GM12878 (cell line): ENCODE measurements around the gene NUP214. TPM values are rescaled to one million over a fixed set of nuclear protein-coding genes. Genes with fewer than 3 reads are reported as not detected.

Source experiments
- ATAC-seq: fragments of 200-7000 bp; cut with Tn5 transposase; 3 replicates; pipeline ENCODE4 v1.9.1; 2020; ENCODE audit warnings: mild to moderate bottlenecking, moderate library complexity
- BruUV-seq: library from RNA; stranded (reverse); fragments of 400-500 nt; replicated peaks from 2 replicates; lab custom pipeline; 2021; lab: Mats Ljungman, UMichigan
- CTCF ChIA-PET: fragments of 300-600 bp; sonication (Branson Sonifier 250); formaldehyde crosslinking; extraction: SDS; loops from one replicate; lab custom pipeline; 2021; ENCODE audit warnings: inconsistent platforms; lab: Yijun Ruan, JAX
- POLR2A ChIA-PET: fragments of 350-600 bp; formaldehyde crosslinking; extraction: SDS; loops from one replicate; lab custom pipeline; 2021; ENCODE audit warnings: inconsistent platforms; lab: Charles Lee
- RAD21 ChIA-PET: fragments of 300-600 bp; sonication (Branson Sonifier 250); formaldehyde crosslinking; loops from one replicate; lab custom pipeline; 2023; ENCODE audit warnings: antibody characterized with exemption; ENCODE audit not compliant: unreplicated experiment; lab: Charles Lee
- SMC1A ChIA-PET: fragments of 300-600 bp; sonication (Branson Sonifier 250); formaldehyde crosslinking; loops from one replicate; lab custom pipeline; 2023; ENCODE audit not compliant: unreplicated experiment, uncharacterized antibody; lab: Charles Lee
- DNase-seq: peaks from one replicate; pipeline ENCODE4 v3.0.0-alpha.2; 2011; ENCODE audit warnings: low read depth, low spot score
- FAIRE-seq: peaks from 3 replicates; lab custom pipeline; 2011; peaks lifted over from hg19 to GRCh38; lab: Jason Lieb, UNC
- H2AFZ ChIP-seq: 2 replicates; pipeline ENCODE4 v1.6.0; 2011; ENCODE audit warnings: low read depth, low read length, control low read depth; ENCODE audit not compliant: control insufficient read depth
- H3K27ac ChIP-seq: 2 replicates; pipeline ENCODE4 v1.5.1; 2011; ENCODE audit warnings: control low read depth; ENCODE audit not compliant: control insufficient read depth, insufficient read depth
- H3K27me3 ChIP-seq, 2 experiments: replicated peaks in 1 of 2; 2 replicates each; pipeline versions ENCODE4 v1.6.0 to v1.6.1; 2011; ENCODE audit warnings: low read length in 1 of 2; ENCODE audit not compliant: control insufficient read depth in 2 of 2, insufficient read depth in 2 of 2
- H3K36me3 ChIP-seq, 2 experiments: 2 replicates each; pipeline ENCODE4 v1.5.1; 2011; ENCODE audit warnings: low read length in 1 of 2; ENCODE audit not compliant: control insufficient read depth in 2 of 2, insufficient read depth in 2 of 2
- H3K4me1 ChIP-seq: 2 replicates; pipeline ENCODE4 v1.6.1; 2011; ENCODE audit warnings: mild to moderate bottlenecking, low read length, moderate library complexity, mixed read lengths; ENCODE audit not compliant: control insufficient read depth, insufficient read depth
- H3K4me2 ChIP-seq: 2 replicates; pipeline ENCODE4 v1.6.0; 2011; ENCODE audit warnings: control low read depth; ENCODE audit not compliant: control insufficient read depth, insufficient read depth
- H3K4me3 ChIP-seq: fragments of 200-600 bp; sonication (generic); 2 replicates; pipeline ENCODE4 v1.5.1; 2016
- H3K79me2 ChIP-seq: 2 replicates; pipeline ENCODE4 v1.6.0; 2011; ENCODE audit warnings: low read length; ENCODE audit not compliant: control insufficient read depth, insufficient read depth
- H3K9ac ChIP-seq: 2 replicates; pipeline ENCODE4 v1.8.0; 2011; ENCODE audit warnings: low read length, control low read depth, mixed read lengths; ENCODE audit not compliant: control insufficient read depth, insufficient read depth
- H3K9me3 ChIP-seq: replicated peaks from 3 replicates; pipeline ENCODE4 v1.5.1; 2011; ENCODE audit warnings: mild to moderate bottlenecking, low read length; ENCODE audit not compliant: control insufficient read depth, insufficient read depth
- H4K20me1 ChIP-seq: 2 replicates; pipeline ENCODE4 v1.6.0; 2011; ENCODE audit not compliant: control insufficient read depth, insufficient read depth
- BCL11A ChIP-seq: IDR thresholded peaks from 2 replicates; pipeline ENCODE4 v1.6.1; 2011; ENCODE audit warnings: low read depth, low read length
- EED ChIP-seq: sonication (generic); IDR thresholded peaks from 2 replicates; pipeline ENCODE4 v1.6.1; 2016; ENCODE audit warnings: antibody characterized with exemption, low read depth
- EGR1 ChIP-seq, 2 experiments: IDR thresholded peaks; 1 replicate in 1 of 2; 2 replicates in 1 of 2; pipeline ENCODE4 v1.6.1; 2011 to 2012; ENCODE audit warnings: low read depth in 2 of 2, low read length in 2 of 2, borderline replicate concordance in 1 of 2, mild to moderate bottlenecking in 1 of 2, moderate library complexity in 1 of 2
- FOS ChIP-seq: IDR thresholded peaks from 3 replicates; pipeline ENCODE4 v1.6.1; 2011; ENCODE audit warnings: borderline replicate concordance; ENCODE audit not compliant: insufficient read length; ENCODE audit errors: extremely low read depth
- GABPA ChIP-seq: IDR thresholded peaks from 2 replicates; pipeline ENCODE4 v1.6.1; 2014; ENCODE audit warnings: antibody characterized with exemption, low read depth, mild to moderate bottlenecking, inconsistent platforms
- NFIC ChIP-seq: IDR thresholded peaks from 2 replicates; pipeline ENCODE4 v1.6.1; 2012; ENCODE audit warnings: low read depth, mild to moderate bottlenecking, inconsistent platforms, low read length, moderate library complexity
- NFYB ChIP-seq: IDR thresholded peaks from 2 replicates; pipeline ENCODE4 v1.6.1; 2011; ENCODE audit warnings: low read depth, mild to moderate bottlenecking, low read length, improper control_type of control experiment, moderate library complexity; ENCODE audit not compliant: insufficient read depth
- RAD51 ChIP-seq: fragments of 450-650 bp; IDR thresholded peaks from 2 replicates; pipeline ENCODE4 v1.6.1; 2016; ENCODE audit warnings: moderate library complexity, mild to moderate bottlenecking, inconsistent platforms
- SMAD5 ChIP-seq: IDR thresholded peaks from 2 replicates; pipeline ENCODE4 v1.6.1; 2016; ENCODE audit warnings: antibody characterized with exemption, low read depth
- SMARCA5 ChIP-seq: fragments of 450-650 bp; IDR thresholded peaks from 2 replicates; pipeline ENCODE4 v1.6.1; 2017; ENCODE audit warnings: mild to moderate bottlenecking
- WGBS: methylation state at CpG from one replicate; pipeline ENCODE4 v1.1.6; 2016; ENCODE audit warnings: low lambda C conversion rate; ENCODE audit not compliant: insufficient replicate concordance, insufficient coverage; ENCODE audit errors: missing lambda C conversion rate; 5-methylcytosine and 5-hydroxymethylcytosine counted together
- in situ Hi-C: fragments of 300-500 bp; cut with MboI; formaldehyde crosslinking; loops from 9 replicates; pipeline ENCODE4 v1.14.3; 2018; ENCODE audit warnings: mixed read lengths
- intact Hi-C: fragments of 100-400 bp; cut with micrococcal nuclease; formaldehyde crosslinking; loops from one replicate; pipeline ENCODE4 v1.14.2; 2022; ENCODE audit not compliant: unreplicated experiment
- polyA plus RNA-seq, 11 experiments: library from polyadenylated mRNA; depleted of rRNA in 4 of 11; unstranded in 6 of 11; stranded (reverse) in 5 of 11; fragments of >200 nt; fragmentation: Nextera tagmentation in 4 of 11; fragmentation: Illumina TruSeq in 1 of 11; extraction: Ambion mirVana in 4 of 11; extraction: Trizol in 1 of 11; gene quantifications; 1 replicate in 1 of 11; 2 replicates in 10 of 11; pipeline versions ENCODE4 v1.2.1 to v1.2.3, GENCODE V29; 2011 to 2016; ENCODE audit warnings: inconsistent platforms in 2 of 11, missing spikeins in 2 of 11, low read depth in 1 of 11
- total RNA-seq, 4 experiments: library from RNA; depleted of rRNA in 3 of 4; stranded (reverse); fragments of >200 nt in 3 of 4; fragmentation: Illumina TruSeq in 1 of 4; extraction: Trizol in 1 of 4; gene quantifications; 2 replicates each; pipeline versions ENCODE4 v1.2.1 to v1.2.3, GENCODE V29; 2013 to 2021
- TF ChIP-seq, protein P1 (sequence below): IDR thresholded peaks from 2 replicates; pipeline ENCODE4 v1.6.1; 2011; ENCODE audit warnings: borderline replicate concordance, low read depth, mild to moderate bottlenecking, moderate library complexity, mixed read lengths, low read length; ENCODE audit not compliant: insufficient read depth; ENCODE audit errors: extremely low read length

The NUP214 gene
- total and polyA plus RNA-seq, 10 of the 15 experiments (the other 5 are each of a cell fraction or from before 2014, with no cell fraction given), result 11.7 to 53.8 (median 17.6) TPM

- FAIRE-seq, result no peak
- no peak for TF ChIP-seq RAD51
- TF ChIP-seq NFIC, result no peak
- no peak for TF ChIP-seq EGR1 (IDR thresholded peaks at IDR 0.05; ENCODE audit: borderline replicate concordance in 1 of 2, low read depth in 2 of 2, low read length in 2 of 2)
- TF ChIP-seq BCL11A, result no peak
- TF ChIP-seq GABPA, result no peak
- no peak for TF ChIP-seq NFYB
- TF ChIP-seq EED, result no peak
- TF ChIP-seq SMAD5, result no peak
- TF ChIP-seq, protein P1, sequence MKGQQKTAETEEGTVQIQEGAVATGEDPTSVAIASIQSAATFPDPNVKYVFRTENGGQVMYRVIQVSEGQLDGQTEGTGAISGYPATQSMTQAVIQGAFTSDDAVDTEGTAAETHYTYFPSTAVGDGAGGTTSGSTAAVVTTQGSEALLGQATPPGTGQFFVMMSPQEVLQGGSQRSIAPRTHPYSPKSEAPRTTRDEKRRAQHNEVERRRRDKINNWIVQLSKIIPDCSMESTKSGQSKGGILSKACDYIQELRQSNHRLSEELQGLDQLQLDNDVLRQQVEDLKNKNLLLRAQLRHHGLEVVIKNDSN, result no peak
- no peak for TF ChIP-seq FOS
- TF ChIP-seq SMARCA5, result no peak
- Histone ChIP-seq H3K79me2 (no peaks in the 10 kb centered on the region), H3K4me1 (no peaks in the 10 kb centered on the region; the same call in 1 of the 2 replicates), H3K4me2 (no peak overlapping the region), H3K36me3 (no peaks in the 10 kb centered on the region), H3K9me3 (no peaks in the 10 kb centered on the region), H3K4me3 (no peak overlapping the region), H2AFZ (no peak overlapping the region), H4K20me1 (no peaks in the 10 kb centered on the region), H3K9ac (no peak overlapping the region), H3K27me3 (0 out of 4 replicates have a peak, but pooled peaks cover 0 to 2% of the 10 kb centered on the region in 2 experiments), H3K27ac (no peak overlapping the region)
- RAD21 ChIA-PET, result no interaction called here
- WGBS, result 32% methylated on average over 9 of the region's 9 CpGs
- POLR2A ChIA-PET, result no interaction called here
- no peak for ATAC-seq
- no TSS peak for BruUV-seq
- SMC1A ChIA-PET, result no interaction called here
- in situ Hi-C loops (no loop called here), intact Hi-C loops (no loop called here)
- DNase-seq, result no peak
- CTCF ChIA-PET, result interaction anchor here (0.5 kb wide), 1 partner anchor 886 kb away, joined by 3 read pairs; no protein-coding TSS in a partner anchor
Observed at GRCh38 chr9:131103024-131103423, 22.4 kb upstream of the NUP214 start.
